HCT116 (cell line): Measurements from ENCODE around the gene MAN2C1. TPM values are rescaled to one million over a fixed set of nuclear protein-coding genes. Genes with fewer than 3 reads are reported as not detected.

Source experiments
- ATAC-seq: fragments of 200-7000 bp; cut with Tn5 transposase; 2 replicates; pipeline ENCODE4 v1.9.1; 2020; ENCODE audit warnings: mild to moderate bottlenecking, moderate library complexity
- BruUV-seq: library from RNA; stranded (reverse); fragments of 400-500 nt; replicated peaks from 2 replicates; lab custom pipeline; 2021; lab: Mats Ljungman, UMichigan
- CTCF ChIA-PET: fragments of 300-600 bp; sonication (Branson Sonifier 250); formaldehyde crosslinking; loops from one replicate; lab custom pipeline; 2021; ENCODE audit warnings: antibody characterized with exemption; lab: Charles Lee
- POLR2A ChIA-PET: fragments of 300-600, 350-600 bp; sonication (Branson Sonifier 250); formaldehyde crosslinking; loops from one replicate; lab custom pipeline; 2021; ENCODE audit warnings: antibody characterized with exemption; lab: Charles Lee
- RAD21 ChIA-PET, 2 experiments: fragments of 300-600 bp; sonication (Branson Sonifier 250); formaldehyde crosslinking; loops; one replicate each; lab custom pipeline; 2023; ENCODE audit warnings: low total read pairs in 2 of 2; ENCODE audit not compliant: uncharacterized antibody in 2 of 2, unreplicated experiment in 2 of 2, low non-redundant PET in 1 of 2; lab: Charles Lee
- DNase-seq: peaks from one replicate; pipeline ENCODE4 v3.0.0-alpha.2; 2010; ENCODE audit warnings: low read depth, low spot score
- H2AFZ ChIP-seq: fragments of 200-600 bp; shearing (Covaris generic), sonication (generic); 2 replicates; pipeline ENCODE4 v1.6.1; 2017; ENCODE audit warnings: low read depth, mixed run types, mixed read lengths, antibody characterized with exemption, low read length; ENCODE audit not compliant: poor library complexity, severe bottlenecking
- H3K27ac ChIP-seq: 2 replicates; pipeline ENCODE4 v1.5.1; 2012; ENCODE audit warnings: low read depth, low read length
- H3K27me3 ChIP-seq: fragments of 200-600 bp; sonication (generic); 2 replicates; pipeline ENCODE4 v1.6.1; 2016; ENCODE audit warnings: mixed run types, low read length, mixed read lengths; ENCODE audit not compliant: insufficient read depth
- H3K36me3 ChIP-seq, 2 experiments: fragments of 200-500 bp in 1 of 2; fragments of 200-600 bp in 1 of 2; sonication (Bioruptor generic) in 1 of 2; sonication (generic) in 1 of 2; 2 replicates each; pipeline versions ENCODE4 v1.5.1 to v1.6.1; 2014 to 2016; ENCODE audit warnings: low read length in 2 of 2, inconsistent platforms in 1 of 2, mixed read lengths in 1 of 2, mixed run types in 1 of 2; ENCODE audit not compliant: insufficient read depth in 2 of 2, control insufficient read depth in 1 of 2
- H3K4me1 ChIP-seq, 2 experiments: fragments of 200-600 bp in 1 of 2; sonication (generic) in 1 of 2; 2 replicates each; pipeline versions ENCODE4 v1.5.1 to v1.6.1; 2012 to 2017; ENCODE audit warnings: low read length in 2 of 2, inconsistent platforms in 1 of 2, mild to moderate bottlenecking in 1 of 2, mixed read lengths in 1 of 2, mixed run types in 1 of 2, moderate library complexity in 1 of 2; ENCODE audit not compliant: insufficient read depth in 2 of 2, control insufficient read depth in 1 of 2
- H3K4me2 ChIP-seq: fragments of 200-600 bp; sonication (generic); 2 replicates; pipeline ENCODE4 v1.6.1; 2017; ENCODE audit warnings: mixed run types, low read length, mixed read lengths
- H3K4me3 ChIP-seq, 2 experiments: fragments of 200-600 bp in 1 of 2; sonication (generic) in 1 of 2; replicated peaks in 1 of 2; 2 replicates each; pipeline ENCODE4 v1.5.1; 2011 to 2016; ENCODE audit warnings: low read length in 2 of 2, control low read depth in 1 of 2, low read depth in 1 of 2, mild to moderate bottlenecking in 1 of 2, mixed read lengths in 1 of 2, mixed run types in 1 of 2
- H3K79me2 ChIP-seq: fragments of 200-600 bp; sonication (generic); 2 replicates; pipeline ENCODE4 v1.6.1; 2017; ENCODE audit warnings: mild to moderate bottlenecking, mixed run types, low read length, moderate library complexity, mixed read lengths; ENCODE audit not compliant: insufficient read depth
- H3K9ac ChIP-seq: fragments of 200-600 bp; sonication (generic); 2 replicates; pipeline ENCODE4 v1.6.1; 2016; ENCODE audit warnings: low read length, mixed read lengths
- H3K9me2 ChIP-seq: fragments of 200-600 bp; sonication (generic), shearing (Covaris generic); 2 replicates; pipeline ENCODE4 v1.6.1; 2017; ENCODE audit warnings: mixed run types, mild to moderate bottlenecking, moderate library complexity; ENCODE audit not compliant: insufficient read depth
- H3K9me3 ChIP-seq, 2 experiments: fragments of 200-500 bp in 1 of 2; fragments of 200-600 bp in 1 of 2; sonication (Bioruptor generic) in 1 of 2; sonication (generic) in 1 of 2; 2 replicates each; pipeline ENCODE4 v1.6.1; 2014 to 2017; ENCODE audit warnings: low read length in 2 of 2, mixed read lengths in 2 of 2, inconsistent platforms in 1 of 2, low read depth in 1 of 2, mild to moderate bottlenecking in 1 of 2, mixed run types in 1 of 2, moderate library complexity in 1 of 2; ENCODE audit not compliant: control insufficient read depth in 1 of 2, insufficient read depth in 1 of 2
- H4K20me1 ChIP-seq: fragments of 200-600 bp; sonication (generic), shearing (Covaris generic); 2 replicates; pipeline ENCODE4 v1.6.1; 2017; ENCODE audit warnings: mixed run types, mild to moderate bottlenecking, moderate library complexity; ENCODE audit not compliant: insufficient read depth
- ATF3 ChIP-seq: IDR thresholded peaks from 2 replicates; pipeline ENCODE4 v1.6.1; 2012
- CEBPB ChIP-seq: IDR thresholded peaks from 2 replicates; pipeline ENCODE4 v1.6.1; 2012; ENCODE audit warnings: low read depth
- CTCF ChIP-seq, 3 experiments: fragments of 200-600 bp in 1 of 3; sonication (generic) in 1 of 3; IDR thresholded peaks in 2 of 3; conservative IDR thresholded peaks in 1 of 3; 2 replicates each; pipeline ENCODE4 v1.5.1; 2012 to 2017; ENCODE audit warnings: low read depth in 2 of 3, low read length in 2 of 3, antibody characterized with exemption in 1 of 3, borderline replicate concordance in 1 of 3, control low read depth in 1 of 3, mild to moderate bottlenecking in 1 of 3, mixed read lengths in 1 of 3, mixed run types in 1 of 3, moderate library complexity in 1 of 3; ENCODE audit not compliant: insufficient read depth in 1 of 3
- EZH2 ChIP-seq: fragments of 200-600 bp; sonication (generic); IDR thresholded peaks from 2 replicates; pipeline ENCODE4 v1.6.1; 2017; ENCODE audit warnings: antibody characterized with exemption, mixed run types
- POLR2A ChIP-seq: IDR thresholded peaks from 2 replicates; pipeline ENCODE4 v1.7.0; 2011; ENCODE audit warnings: borderline replicate concordance; ENCODE audit not compliant: insufficient read depth, insufficient read length; ENCODE audit errors: extremely low read depth
- POLR2AphosphoS5 ChIP-seq: IDR thresholded peaks from 2 replicates; pipeline ENCODE4 v1.6.1; 2011; ENCODE audit warnings: mild to moderate bottlenecking, low read depth, low read length, moderate library complexity
- RAD21 ChIP-seq: IDR thresholded peaks from 2 replicates; pipeline ENCODE4 v1.6.1; 2012; ENCODE audit warnings: low read depth, mild to moderate bottlenecking
- SRF ChIP-seq: IDR thresholded peaks from 2 replicates; pipeline ENCODE4 v1.6.1; 2012; ENCODE audit warnings: low read depth
- TCF7L2 ChIP-seq: IDR thresholded peaks from 2 replicates; pipeline ENCODE4 v1.7.0; 2011; ENCODE audit warnings: borderline replicate concordance, inconsistent platforms; ENCODE audit not compliant: insufficient read depth, insufficient read length; ENCODE audit errors: extremely low read depth
- ZBTB33 ChIP-seq: IDR thresholded peaks from 2 replicates; pipeline ENCODE4 v1.6.1; 2011; ENCODE audit warnings: mild to moderate bottlenecking, low read length, moderate library complexity; ENCODE audit not compliant: insufficient replicate concordance; ENCODE audit errors: extremely low read depth
- ZFX ChIP-seq: fragments of 450-650 bp; IDR thresholded peaks from 2 replicates; pipeline ENCODE4 v1.6.1; 2017
- intact Hi-C: fragments of 100-400 bp; cut with micrococcal nuclease; formaldehyde crosslinking; loops from 2 replicates; pipeline ENCODE4 v1.10.0; 2022
- total RNA-seq: library from RNA; stranded (reverse); gene quantifications from one replicate; pipeline ENCODE4 v1.2.1, GENCODE V29; 2021; ENCODE audit not compliant: unreplicated experiment
- TF ChIP-seq, protein P1 (sequence below): IDR thresholded peaks from 2 replicates; pipeline ENCODE4 v1.6.1; 2012
- TF ChIP-seq, protein P2 (sequence below): IDR thresholded peaks from 2 replicates; pipeline ENCODE4 v1.6.1; 2012; ENCODE audit warnings: low read depth

MAN2C1 gene
- total RNA-seq, 1 experiment from 2014 or later, result 118 TPM

GRCh38 chr15:75342221-75342620, 26.2 kb downstream of the MAN2C1 start (continued):
- TF ChIP-seq ZBTB33, result no peak
- TF ChIP-seq, protein P1, sequence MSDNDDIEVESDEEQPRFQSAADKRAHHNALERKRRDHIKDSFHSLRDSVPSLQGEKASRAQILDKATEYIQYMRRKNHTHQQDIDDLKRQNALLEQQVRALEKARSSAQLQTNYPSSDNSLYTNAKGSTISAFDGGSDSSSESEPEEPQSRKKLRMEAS, result no peak

- no peaks in the 10 kb centered on the region for H3K9me3 ChIP-seq
- H4K20me1 ChIP-seq, result no peaks in the 10 kb centered on the region
- no peak overlapping the region for H3K9ac ChIP-seq
- no peak overlapping the region for H2AFZ ChIP-seq
- intact Hi-C loops, result no loop called here
- no peak for DNase-seq
- no peaks in the 10 kb centered on the region for H3K9me2 ChIP-seq
- ChIA-PET RAD21 (no interaction called here), POLR2A (no interaction called here), CTCF (no interaction called here)
- no peak for ATAC-seq
- H3K36me3 ChIP-seq, result no peaks in the 10 kb centered on the region
- BruUV-seq, result no TSS peak
- peaks cover 9 to 14% of the 10 kb centered on the region in 2 experiments for H3K4me1 ChIP-seq
- peaks cover 13% of the 10 kb centered on the region for H3K79me2 ChIP-seq
- H3K27me3 ChIP-seq, result no peaks in the 10 kb centered on the region
- H3K27ac ChIP-seq, result no peak overlapping the region
- no peak overlapping the region for H3K4me3 ChIP-seq
- no peak overlapping the region for H3K4me2 ChIP-seq
- TF ChIP-seq RAD21 (no peak), TCF7L2 (no peak), ATF3 (no peak), POLR2AphosphoS5 (no peak), ZBTB33 (no peak), POLR2A (no peak), SRF (no peak), EZH2 (no peak), CTCF (IDR thresholded peaks at IDR 0.05 in 2 of 3, conservative IDR thresholded peaks at IDR 0.05 in 1 of 3; ENCODE audit: borderline replicate concordance in 1 of 3, insufficient read depth in 1 of 3, low read depth in 2 of 3, low read length in 2 of 3) (no peak), ZFX (no peak), CEBPB (no peak)
- TF ChIP-seq, protein P2, sequence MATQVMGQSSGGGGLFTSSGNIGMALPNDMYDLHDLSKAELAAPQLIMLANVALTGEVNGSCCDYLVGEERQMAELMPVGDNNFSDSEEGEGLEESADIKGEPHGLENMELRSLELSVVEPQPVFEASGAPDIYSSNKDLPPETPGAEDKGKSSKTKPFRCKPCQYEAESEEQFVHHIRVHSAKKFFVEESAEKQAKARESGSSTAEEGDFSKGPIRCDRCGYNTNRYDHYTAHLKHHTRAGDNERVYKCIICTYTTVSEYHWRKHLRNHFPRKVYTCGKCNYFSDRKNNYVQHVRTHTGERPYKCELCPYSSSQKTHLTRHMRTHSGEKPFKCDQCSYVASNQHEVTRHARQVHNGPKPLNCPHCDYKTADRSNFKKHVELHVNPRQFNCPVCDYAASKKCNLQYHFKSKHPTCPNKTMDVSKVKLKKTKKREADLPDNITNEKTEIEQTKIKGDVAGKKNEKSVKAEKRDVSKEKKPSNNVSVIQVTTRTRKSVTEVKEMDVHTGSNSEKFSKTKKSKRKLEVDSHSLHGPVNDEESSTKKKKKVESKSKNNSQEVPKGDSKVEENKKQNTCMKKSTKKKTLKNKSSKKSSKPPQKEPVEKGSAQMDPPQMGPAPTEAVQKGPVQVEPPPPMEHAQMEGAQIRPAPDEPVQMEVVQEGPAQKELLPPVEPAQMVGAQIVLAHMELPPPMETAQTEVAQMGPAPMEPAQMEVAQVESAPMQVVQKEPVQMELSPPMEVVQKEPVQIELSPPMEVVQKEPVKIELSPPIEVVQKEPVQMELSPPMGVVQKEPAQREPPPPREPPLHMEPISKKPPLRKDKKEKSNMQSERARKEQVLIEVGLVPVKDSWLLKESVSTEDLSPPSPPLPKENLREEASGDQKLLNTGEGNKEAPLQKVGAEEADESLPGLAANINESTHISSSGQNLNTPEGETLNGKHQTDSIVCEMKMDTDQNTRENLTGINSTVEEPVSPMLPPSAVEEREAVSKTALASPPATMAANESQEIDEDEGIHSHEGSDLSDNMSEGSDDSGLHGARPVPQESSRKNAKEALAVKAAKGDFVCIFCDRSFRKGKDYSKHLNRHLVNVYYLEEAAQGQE, result no peak
These were observed 28.7 kb downstream of the MAN2C1 start for GRCh38 chr15:75339531-75340240.
